Ovary (tissue), 3 donors: ENCODE measurements around the gene ISG20.

Experiments
- POLR2A ChIP-seq: fragments of 450-650 bp; IDR thresholded peaks from one replicate; pipeline ENCODE4 v1.6.1; 2017; ENCODE audit warnings: antibody characterized with exemption, mild to moderate bottlenecking, moderate library complexity
- TF ChIP-seq, protein P1 (sequence below), 3 donors: fragments of 450-650 bp in 2 of 3; fragments of 200-600 bp in 1 of 3; IDR thresholded peaks; one replicate each; pipeline versions ENCODE4 v1.5.1 to v1.8.0; 2016 to 2022; ENCODE audit warnings: antibody characterized with exemption in 3 of 3, mild to moderate bottlenecking in 1 of 3
- donor health status: DM: no; HTN: no; CAD: no.

DNA sequence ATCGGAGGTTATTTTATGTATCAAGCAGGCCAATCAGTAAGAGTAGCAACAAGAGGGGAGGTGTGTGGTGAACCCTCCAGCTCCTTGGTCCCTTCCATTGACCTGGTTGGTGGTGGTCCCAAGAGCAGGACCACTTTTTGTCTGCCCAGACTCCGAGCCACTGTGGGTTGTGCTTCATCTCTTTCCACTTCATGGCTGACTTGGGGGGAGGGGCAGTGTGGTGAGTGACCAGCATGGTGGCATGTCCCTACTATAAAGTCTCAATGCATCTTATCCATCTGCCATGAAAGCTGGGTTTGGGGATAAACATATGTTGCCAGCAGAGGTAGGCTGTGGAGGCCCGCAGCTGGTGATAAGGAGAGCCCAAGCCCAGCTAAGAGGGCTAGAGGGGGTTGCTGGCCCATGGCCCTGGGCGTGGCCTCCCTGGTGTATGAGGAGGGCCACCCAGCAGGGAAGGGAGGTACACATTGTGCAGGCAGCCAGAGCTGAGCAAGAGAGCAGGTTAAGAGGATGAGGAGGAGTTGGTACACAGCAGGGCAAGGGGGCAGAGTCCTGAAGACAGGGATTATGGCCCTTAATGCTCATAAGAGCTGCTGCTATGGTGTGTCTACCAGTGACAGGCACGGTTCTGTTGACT is 10.7 kb upstream of the ISG20 start:
- TF ChIP-seq, protein P1, sequence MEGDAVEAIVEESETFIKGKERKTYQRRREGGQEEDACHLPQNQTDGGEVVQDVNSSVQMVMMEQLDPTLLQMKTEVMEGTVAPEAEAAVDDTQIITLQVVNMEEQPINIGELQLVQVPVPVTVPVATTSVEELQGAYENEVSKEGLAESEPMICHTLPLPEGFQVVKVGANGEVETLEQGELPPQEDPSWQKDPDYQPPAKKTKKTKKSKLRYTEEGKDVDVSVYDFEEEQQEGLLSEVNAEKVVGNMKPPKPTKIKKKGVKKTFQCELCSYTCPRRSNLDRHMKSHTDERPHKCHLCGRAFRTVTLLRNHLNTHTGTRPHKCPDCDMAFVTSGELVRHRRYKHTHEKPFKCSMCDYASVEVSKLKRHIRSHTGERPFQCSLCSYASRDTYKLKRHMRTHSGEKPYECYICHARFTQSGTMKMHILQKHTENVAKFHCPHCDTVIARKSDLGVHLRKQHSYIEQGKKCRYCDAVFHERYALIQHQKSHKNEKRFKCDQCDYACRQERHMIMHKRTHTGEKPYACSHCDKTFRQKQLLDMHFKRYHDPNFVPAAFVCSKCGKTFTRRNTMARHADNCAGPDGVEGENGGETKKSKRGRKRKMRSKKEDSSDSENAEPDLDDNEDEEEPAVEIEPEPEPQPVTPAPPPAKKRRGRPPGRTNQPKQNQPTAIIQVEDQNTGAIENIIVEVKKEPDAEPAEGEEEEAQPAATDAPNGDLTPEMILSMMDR (IDR thresholded peaks at IDR 0.05): no peak
- TF ChIP-seq POLR2A: no peak
